ENCODE data around the gene ZNF827.

- TF ChIP-seq CTCF (IDR thresholded peaks at IDR 0.05) (no peak), POLR2A (IDR thresholded peaks at IDR 0.05) (no peak)
Measured at GRCh38 chr4:145808848-145809512, 129.6 kb downstream of the ZNF827 start.
